ENCODE results near the gene CARS2.
"Not testable (repeated sequence)": the region's sequence is repeated elsewhere in the genome, so short reads cannot be mapped to it uniquely, and the experiment has no call there.

CARS2 gene

GRCh38 chr13:110726726-110727125, 20.8 kb upstream of the CARS2 start:
- no peak for DNase-seq (ENCODE audit: low read depth)
- no peak overlapping the region for H3K4me3 ChIP-seq (ENCODE audit: low read length)
- TF ChIP-seq, protein P1, sequence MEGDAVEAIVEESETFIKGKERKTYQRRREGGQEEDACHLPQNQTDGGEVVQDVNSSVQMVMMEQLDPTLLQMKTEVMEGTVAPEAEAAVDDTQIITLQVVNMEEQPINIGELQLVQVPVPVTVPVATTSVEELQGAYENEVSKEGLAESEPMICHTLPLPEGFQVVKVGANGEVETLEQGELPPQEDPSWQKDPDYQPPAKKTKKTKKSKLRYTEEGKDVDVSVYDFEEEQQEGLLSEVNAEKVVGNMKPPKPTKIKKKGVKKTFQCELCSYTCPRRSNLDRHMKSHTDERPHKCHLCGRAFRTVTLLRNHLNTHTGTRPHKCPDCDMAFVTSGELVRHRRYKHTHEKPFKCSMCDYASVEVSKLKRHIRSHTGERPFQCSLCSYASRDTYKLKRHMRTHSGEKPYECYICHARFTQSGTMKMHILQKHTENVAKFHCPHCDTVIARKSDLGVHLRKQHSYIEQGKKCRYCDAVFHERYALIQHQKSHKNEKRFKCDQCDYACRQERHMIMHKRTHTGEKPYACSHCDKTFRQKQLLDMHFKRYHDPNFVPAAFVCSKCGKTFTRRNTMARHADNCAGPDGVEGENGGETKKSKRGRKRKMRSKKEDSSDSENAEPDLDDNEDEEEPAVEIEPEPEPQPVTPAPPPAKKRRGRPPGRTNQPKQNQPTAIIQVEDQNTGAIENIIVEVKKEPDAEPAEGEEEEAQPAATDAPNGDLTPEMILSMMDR (IDR thresholded peaks at IDR 0.05; ENCODE audit: insufficient read depth, low read depth, low read length, missing control alignments), result no peak

DNA sequence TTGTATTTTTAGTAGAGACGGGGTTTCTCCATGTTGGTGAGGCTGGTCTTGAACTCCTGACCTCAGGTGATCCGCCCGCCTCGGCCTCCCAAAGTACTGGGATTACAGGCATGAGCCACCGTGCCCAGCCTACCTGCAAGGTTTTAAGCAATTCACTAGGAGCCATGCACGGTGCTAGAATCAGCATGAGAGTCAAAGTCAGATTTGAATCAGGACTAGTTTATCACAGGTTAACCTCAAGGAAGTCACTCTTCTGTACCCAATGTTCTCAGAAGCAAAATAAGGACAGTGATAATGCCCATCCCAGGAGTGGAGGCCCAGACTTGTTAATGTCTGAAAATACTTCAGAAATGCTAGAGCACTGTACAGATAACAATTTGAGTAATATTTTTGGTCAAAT, 20.2 kb upstream of the CARS2 start:
- not testable (repeated sequence) for H3K4me3 ChIP-seq (ENCODE audit: low read length); DNase-seq (ENCODE audit: low read depth)

DNA sequence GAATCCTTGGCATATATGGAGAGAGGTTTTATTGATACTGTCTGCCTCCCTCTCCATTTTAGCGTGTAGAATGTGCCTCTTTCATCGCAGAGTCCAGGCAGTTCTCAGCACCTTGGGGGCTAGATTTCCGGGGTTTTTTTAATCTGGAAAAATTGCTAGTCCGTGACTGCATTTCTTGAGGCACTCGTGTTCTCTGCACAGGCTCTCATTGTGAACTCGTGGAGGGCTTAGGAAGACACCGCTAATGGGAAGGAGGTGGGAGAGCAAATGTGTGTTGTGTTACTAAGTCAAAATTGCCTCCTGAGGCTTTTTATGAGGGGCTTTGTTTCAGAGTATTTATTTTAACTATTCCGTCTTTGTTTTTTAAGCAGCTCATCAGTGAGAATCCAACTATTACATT, 17.7 kb upstream of the CARS2 start:
- TF ChIP-seq, protein P1 (IDR thresholded peaks at IDR 0.05; ENCODE audit: insufficient read depth, low read depth, low read length, missing control alignments), result no peak
- no peak for DNase-seq (ENCODE audit: low read depth)
- no peak overlapping the region for H3K4me3 ChIP-seq (ENCODE audit: low read length)

- H3K4me3 ChIP-seq (ENCODE audit: low read length), result no peak overlapping the region
- peak; percentile 45 for DNase-seq (ENCODE audit: low read depth)
- TF ChIP-seq, protein P1 (IDR thresholded peaks at IDR 0.05; ENCODE audit: insufficient read depth, low read depth, low read length, missing control alignments), result no peak
Observed at GRCh38 chr13:110722971-110723370, 17.1 kb upstream of the CARS2 start.

DNA sequence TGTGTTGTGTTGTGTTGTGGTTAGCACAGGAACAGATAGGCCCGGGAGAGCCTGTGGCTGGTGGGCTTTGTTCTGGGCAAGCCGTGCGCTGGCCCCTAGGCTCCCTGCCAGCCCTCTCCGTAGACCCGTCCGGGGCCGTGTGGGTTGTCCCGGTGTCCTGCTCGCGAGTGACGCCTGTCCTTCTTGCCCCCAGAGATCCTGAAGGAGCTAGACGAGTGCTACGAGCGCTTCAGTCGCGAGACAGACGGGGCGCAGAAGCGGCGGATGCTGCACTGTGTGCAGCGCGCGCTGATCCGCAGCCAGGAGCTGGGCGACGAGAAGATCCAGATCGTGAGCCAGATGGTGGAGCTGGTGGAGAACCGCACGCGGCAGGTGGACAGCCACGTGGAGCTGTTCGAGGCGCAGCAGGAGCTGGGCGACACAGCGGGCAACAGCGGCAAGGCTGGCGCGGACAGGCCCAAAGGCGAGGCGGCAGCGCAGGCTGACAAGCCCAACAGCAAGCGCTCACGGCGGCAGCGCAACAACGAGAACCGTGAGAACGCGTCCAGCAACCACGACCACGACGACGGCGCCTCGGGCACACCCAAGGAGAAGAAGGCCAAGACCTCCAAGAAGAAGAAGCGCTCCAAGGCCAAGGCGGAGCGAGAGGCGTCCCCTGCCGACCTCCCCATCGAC, 13.3 kb upstream of the CARS2 start:
- no peak for DNase-seq (ENCODE audit: low read depth)
- no peak overlapping the region for H3K4me3 ChIP-seq (ENCODE audit: low read length)
- TF ChIP-seq, protein P1 (IDR thresholded peaks at IDR 0.05; ENCODE audit: insufficient read depth, low read depth, low read length, missing control alignments), result no peak

DNA sequence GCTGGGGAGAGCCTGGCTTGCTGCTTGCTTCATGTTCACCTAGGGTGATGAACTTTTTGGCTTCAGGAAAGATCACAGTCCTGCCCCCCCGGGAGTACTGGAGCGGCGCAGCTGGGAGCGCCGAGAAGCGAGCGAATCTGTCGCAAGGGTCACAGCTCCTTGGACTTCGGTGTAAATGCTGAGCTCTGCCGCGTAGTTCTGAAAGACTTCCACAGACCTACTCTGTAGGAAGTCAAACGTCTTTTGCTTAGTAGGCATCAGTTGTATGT, 10.3 kb upstream of the CARS2 start:
- TF ChIP-seq, protein P1 (IDR thresholded peaks at IDR 0.05; ENCODE audit: insufficient read depth, low read depth, low read length, missing control alignments), result peak; percentile 0
- peak; percentile 26 for DNase-seq (ENCODE audit: low read depth)
- H3K4me3 ChIP-seq (ENCODE audit: low read length), result peak overlapping the region; percentile 84

DNA sequence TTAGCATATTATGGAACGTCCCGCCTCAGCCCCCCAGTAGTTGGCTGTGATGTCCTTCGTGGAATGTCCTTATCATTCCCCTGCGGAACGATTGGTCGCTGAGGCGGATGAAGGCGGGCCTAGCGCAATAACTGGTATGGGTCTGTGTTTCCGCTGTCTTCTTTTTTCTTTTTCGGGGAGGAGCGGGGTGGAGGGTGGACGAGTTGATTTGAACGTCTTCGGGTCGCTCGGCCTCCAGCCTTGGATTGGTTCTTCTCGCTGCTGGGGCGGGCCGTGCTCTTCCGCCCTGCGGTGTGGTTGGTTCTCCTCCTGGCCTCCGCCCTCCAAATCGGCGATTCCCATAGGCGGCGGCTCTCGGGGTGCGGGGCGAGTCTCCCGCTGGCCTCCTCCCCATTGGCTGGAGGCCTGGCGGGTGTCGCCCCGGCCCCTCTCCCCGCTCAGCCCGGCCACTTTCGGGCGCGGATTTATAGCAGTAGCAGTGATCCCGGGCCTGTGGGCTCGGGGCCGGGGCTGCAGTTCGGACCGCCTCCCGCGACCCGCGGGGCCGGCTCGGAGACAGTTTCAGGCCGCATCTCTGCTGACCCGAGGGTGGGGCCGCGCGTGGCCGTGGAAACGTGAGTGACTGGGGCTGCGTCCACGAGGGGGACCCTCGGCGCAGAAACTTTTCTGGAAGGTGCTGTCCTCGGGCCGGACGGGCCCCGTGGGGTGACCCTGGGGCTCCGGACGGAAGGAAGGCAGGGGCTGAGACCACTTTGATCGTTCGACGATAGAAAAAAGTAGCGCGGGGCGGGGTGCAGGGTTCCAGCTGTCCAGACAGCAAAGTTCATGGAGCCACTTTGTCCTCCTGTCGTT, 9.7 kb upstream of the CARS2 start:
- TF ChIP-seq, protein P1 (IDR thresholded peaks at IDR 0.05; ENCODE audit: insufficient read depth, low read depth, low read length, missing control alignments), result peak; percentile 1
- peak; percentile 100 for DNase-seq (ENCODE audit: low read depth)
- H3K4me3 ChIP-seq (ENCODE audit: low read length), result peak overlapping the region; percentile 84

All from epithelial cell of esophagus (primary cell).